Prostate gland (tissue), 2 donors: ENCODE results near the gene PHF20.

Experiments
- POLR2A ChIP-seq: fragments of 450-650 bp; IDR thresholded peaks from one replicate; pipeline ENCODE4 v1.6.1; 2016; ENCODE audit warnings: antibody characterized with exemption, mild to moderate bottlenecking
- POLR2AphosphoS5 ChIP-seq: sonication (generic); formaldehyde crosslinking; IDR thresholded peaks from one replicate; pipeline ENCODE4 v1.6.1; 2017; ENCODE audit warnings: antibody characterized with exemption
- TF ChIP-seq, protein P1 (sequence below), 4 experiments: fragments of 200-600 bp in 2 of 4; fragments of 450-650 bp in 2 of 4; sonication (generic) in 2 of 4; IDR thresholded peaks; 1 replicate in 3 of 4; 2 replicates in 1 of 4; pipeline ENCODE4 v1.5.1; 2016 to 2019; ENCODE audit warnings: antibody characterized with exemption in 4 of 4, mild to moderate bottlenecking in 2 of 4, moderate library complexity in 2 of 4

DNA sequence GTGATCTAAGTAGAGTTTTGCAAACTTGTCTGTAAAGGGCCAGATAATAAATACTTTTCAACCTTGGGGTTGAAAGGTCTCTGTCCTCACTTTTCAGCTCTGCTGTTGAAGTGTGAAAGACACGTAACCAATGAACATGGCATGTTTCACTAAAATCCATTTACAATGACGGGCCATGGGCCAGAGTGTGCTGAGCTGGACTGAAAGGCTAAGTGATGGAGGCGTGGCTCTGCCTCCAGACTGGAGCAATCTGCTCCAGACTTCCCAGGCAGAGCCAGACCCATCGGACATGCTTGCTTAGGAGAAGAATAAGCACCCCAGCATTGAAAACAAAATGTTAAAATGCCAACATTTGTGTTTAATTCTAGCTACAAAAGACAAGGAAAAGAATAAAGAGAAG, 141.1 kb downstream of the PHF20 start:
- TF ChIP-seq POLR2A (no peak), POLR2AphosphoS5 (no peak)
- TF ChIP-seq, protein P1, sequence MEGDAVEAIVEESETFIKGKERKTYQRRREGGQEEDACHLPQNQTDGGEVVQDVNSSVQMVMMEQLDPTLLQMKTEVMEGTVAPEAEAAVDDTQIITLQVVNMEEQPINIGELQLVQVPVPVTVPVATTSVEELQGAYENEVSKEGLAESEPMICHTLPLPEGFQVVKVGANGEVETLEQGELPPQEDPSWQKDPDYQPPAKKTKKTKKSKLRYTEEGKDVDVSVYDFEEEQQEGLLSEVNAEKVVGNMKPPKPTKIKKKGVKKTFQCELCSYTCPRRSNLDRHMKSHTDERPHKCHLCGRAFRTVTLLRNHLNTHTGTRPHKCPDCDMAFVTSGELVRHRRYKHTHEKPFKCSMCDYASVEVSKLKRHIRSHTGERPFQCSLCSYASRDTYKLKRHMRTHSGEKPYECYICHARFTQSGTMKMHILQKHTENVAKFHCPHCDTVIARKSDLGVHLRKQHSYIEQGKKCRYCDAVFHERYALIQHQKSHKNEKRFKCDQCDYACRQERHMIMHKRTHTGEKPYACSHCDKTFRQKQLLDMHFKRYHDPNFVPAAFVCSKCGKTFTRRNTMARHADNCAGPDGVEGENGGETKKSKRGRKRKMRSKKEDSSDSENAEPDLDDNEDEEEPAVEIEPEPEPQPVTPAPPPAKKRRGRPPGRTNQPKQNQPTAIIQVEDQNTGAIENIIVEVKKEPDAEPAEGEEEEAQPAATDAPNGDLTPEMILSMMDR (IDR thresholded peaks at IDR 0.05), result no peak
